PFSK-1 (cell line): ENCODE measurements around the gene CORO1C.

Experiments used
- POLR2AphosphoS5 ChIP-seq: IDR thresholded peaks from 2 replicates; pipeline ENCODE4 v1.6.1; 2012; ENCODE audit warnings: low read depth, mild to moderate bottlenecking, control low read depth, low read length, moderate library complexity
- SIN3A ChIP-seq: IDR thresholded peaks from 2 replicates; pipeline ENCODE4 v1.6.1; 2012; ENCODE audit warnings: mild to moderate bottlenecking, low read length, moderate library complexity, borderline replicate concordance; ENCODE audit not compliant: insufficient read depth
- TAF1 ChIP-seq: IDR thresholded peaks from 2 replicates; pipeline ENCODE4 v1.6.1; 2012; ENCODE audit warnings: low read length, control low read depth, borderline replicate concordance; ENCODE audit not compliant: insufficient read depth

GRCh38 chr12:108614041-108614440 is 117.3 kb downstream of the CORO1C start:
- TF ChIP-seq POLR2AphosphoS5 = no peak
- TF ChIP-seq TAF1 = no peak
- no peak for TF ChIP-seq SIN3A
